ENCODE data around the gene SH2D3A. TPM values are rescaled to one million over a fixed set of nuclear protein-coding genes. Genes with fewer than 3 reads are reported as not detected.

The SH2D3A gene
- total RNA-seq, 1 experiment from 2014 or later: 30.3 TPM

DNA sequence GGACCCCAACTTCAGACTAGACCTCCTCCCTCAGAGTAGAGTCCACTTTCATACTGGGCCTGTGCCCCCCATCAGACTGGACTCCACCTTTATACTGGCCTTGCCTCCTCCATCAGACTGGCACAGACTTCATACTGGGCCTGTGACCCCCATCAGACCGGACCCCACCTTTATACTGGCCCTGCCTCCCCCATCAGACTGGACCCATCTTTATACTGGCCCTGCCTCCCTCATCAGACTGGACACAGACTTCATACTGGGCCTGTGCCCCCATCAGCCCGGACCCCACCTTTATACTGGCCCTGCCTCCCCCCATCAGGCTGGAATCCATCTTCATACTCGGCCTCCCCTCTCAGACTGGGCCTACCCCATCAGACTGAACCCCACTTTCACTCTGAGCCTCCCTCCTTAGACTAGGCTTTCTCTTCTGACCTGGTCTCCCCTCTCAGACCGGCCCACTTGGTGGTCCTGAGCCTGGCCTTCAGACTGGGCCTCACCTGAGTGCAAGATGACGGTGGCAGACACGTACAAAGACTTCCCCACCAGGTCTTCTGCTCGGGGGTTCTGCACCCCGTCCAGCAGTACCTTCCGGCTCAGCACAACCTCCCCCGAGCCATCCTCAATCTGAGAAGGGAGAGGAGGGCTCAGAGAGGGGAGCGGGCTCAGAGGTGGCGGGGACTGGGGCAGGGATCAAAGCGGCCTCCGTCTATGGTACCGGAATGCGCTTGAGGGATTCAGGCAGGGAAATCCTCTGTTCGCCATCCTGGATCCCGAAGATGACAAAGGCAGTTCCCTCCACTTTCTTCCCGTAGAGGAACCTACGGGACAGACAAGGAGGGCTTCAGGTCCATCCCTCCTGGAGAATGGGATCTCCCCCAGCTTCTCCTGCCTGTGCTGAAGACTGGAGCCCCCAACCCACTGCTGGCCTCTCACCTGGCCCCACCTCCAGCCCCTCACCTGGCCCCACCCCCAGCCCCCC, 54.3 kb downstream of the SH2D3A start:
- Mint-ChIP-seq H3K27me3 (ENCODE audit: low read depth) (peaks cover 44% of the 10 kb centered on the region), H3K4me1 (peaks cover 20% of the 10 kb centered on the region), H3K36me3 (no peaks in the 10 kb centered on the region), H3K27ac (no peak overlapping the region), H3K9me3 (peaks cover 8% of the 10 kb centered on the region), H3K4me3 (no peak overlapping the region)
- DNase-seq (ENCODE audit: low spot score) (no peak), ATAC-seq (no peak)
- ChIA-PET CTCF (no interaction called here), POLR2A (no interaction called here)
- TF ChIP-seq JUN (CRISPR knock-in tag; IDR thresholded peaks at IDR 0.05) (no peak), SMAD4 (CRISPR knock-in tag; IDR thresholded peaks at IDR 0.05) (no peak), NFYB (CRISPR knock-in tag; conservative IDR thresholded peaks at IDR 0.05; ENCODE audit: low read depth) (no peak), ESRRA (CRISPR knock-in tag; IDR thresholded peaks at IDR 0.05; ENCODE audit: borderline replicate concordance) (no peak), RELA (CRISPR knock-in tag; IDR thresholded peaks at IDR 0.05; ENCODE audit: borderline replicate concordance) (no peak), ETV6 (CRISPR knock-in tag; IDR thresholded peaks at IDR 0.05) (no peak), SMAD3 (CRISPR knock-in tag; IDR thresholded peaks at IDR 0.05; ENCODE audit: borderline replicate concordance) (no peak), ZNF396 (CRISPR knock-in tag; IDR thresholded peaks at IDR 0.05; ENCODE audit: borderline replicate concordance) (no peak), ATF1 (CRISPR knock-in tag; IDR thresholded peaks at IDR 0.05) (no peak)
- TF ChIP-seq, protein P1, sequence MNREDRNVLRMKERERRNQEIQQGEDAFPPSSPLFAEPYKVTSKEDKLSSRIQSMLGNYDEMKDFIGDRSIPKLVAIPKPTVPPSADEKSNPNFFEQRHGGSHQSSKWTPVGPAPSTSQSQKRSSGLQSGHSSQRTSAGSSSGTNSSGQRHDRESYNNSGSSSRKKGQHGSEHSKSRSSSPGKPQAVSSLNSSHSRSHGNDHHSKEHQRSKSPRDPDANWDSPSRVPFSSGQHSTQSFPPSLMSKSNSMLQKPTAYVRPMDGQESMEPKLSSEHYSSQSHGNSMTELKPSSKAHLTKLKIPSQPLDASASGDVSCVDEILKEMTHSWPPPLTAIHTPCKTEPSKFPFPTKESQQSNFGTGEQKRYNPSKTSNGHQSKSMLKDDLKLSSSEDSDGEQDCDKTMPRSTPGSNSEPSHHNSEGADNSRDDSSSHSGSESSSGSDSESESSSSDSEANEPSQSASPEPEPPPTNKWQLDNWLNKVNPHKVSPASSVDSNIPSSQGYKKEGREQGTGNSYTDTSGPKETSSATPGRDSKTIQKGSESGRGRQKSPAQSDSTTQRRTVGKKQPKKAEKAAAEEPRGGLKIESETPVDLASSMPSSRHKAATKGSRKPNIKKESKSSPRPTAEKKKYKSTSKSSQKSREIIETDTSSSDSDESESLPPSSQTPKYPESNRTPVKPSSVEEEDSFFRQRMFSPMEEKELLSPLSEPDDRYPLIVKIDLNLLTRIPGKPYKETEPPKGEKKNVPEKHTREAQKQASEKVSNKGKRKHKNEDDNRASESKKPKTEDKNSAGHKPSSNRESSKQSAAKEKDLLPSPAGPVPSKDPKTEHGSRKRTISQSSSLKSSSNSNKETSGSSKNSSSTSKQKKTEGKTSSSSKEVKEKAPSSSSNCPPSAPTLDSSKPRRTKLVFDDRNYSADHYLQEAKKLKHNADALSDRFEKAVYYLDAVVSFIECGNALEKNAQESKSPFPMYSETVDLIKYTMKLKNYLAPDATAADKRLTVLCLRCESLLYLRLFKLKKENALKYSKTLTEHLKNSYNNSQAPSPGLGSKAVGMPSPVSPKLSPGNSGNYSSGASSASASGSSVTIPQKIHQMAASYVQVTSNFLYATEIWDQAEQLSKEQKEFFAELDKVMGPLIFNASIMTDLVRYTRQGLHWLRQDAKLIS (CRISPR knock-in tag; IDR thresholded peaks at IDR 0.05; ENCODE audit: borderline replicate concordance): no peak
- TF ChIP-seq, protein P2, sequence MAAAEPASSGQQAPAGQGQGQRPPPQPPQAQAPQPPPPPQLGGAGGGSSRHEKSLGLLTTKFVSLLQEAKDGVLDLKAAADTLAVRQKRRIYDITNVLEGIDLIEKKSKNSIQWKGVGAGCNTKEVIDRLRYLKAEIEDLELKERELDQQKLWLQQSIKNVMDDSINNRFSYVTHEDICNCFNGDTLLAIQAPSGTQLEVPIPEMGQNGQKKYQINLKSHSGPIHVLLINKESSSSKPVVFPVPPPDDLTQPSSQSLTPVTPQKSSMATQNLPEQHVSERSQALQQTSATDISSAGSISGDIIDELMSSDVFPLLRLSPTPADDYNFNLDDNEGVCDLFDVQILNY (CRISPR knock-in tag; IDR thresholded peaks at IDR 0.05): no peak

DNA sequence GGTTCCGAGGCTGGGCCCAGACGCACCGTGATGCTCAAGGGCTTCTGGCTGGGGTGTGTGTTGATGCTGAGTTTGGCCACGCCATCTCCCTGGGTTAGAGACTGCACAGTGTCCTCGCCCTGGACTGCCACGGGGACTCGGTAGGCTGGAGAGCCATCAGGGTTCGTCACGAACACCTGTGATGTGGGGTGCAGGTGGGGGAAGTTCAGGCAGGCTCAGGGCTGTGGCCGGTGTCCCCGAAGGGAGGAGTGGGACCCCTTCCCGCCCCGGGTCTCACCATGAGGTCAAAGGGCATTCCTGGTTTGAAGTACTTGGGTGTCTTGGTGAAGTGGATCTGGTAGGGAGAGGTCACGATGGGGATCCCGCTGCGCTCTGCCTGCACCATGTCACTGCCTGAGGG, 55.0 kb downstream of the SH2D3A start:
- ATAC-seq: no peak
- TF ChIP-seq, protein P3, sequence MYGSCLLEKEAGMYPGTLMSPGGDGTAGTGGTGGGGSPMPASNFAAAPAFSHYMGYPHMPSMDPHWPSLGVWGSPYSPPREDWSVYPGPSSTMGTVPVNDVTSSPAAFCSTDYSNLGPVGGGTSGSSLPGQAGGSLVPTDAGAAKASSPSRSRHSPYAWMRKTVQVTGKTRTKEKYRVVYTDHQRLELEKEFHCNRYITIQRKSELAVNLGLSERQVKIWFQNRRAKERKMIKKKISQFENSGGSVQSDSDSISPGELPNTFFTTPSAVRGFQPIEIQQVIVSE (CRISPR knock-in tag; IDR thresholded peaks at IDR 0.05; ENCODE audit: borderline replicate concordance): no peak
- TF ChIP-seq, protein P4, sequence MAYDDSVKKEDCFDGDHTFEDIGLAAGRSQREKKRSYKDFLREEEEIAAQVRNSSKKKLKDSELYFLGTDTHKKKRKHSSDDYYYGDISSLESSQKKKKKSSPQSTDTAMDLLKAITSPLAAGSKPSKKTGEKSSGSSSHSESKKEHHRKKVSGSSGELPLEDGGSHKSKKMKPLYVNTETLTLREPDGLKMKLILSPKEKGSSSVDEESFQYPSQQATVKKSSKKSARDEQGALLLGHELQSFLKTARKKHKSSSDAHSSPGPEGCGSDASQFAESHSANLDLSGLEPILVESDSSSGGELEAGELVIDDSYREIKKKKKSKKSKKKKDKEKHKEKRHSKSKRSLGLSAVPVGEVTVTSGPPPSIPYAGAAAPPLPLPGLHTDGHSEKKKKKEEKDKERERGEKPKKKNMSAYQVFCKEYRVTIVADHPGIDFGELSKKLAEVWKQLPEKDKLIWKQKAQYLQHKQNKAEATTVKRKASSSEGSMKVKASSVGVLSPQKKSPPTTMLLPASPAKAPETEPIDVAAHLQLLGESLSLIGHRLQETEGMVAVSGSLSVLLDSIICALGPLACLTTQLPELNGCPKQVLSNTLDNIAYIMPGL (CRISPR knock-in tag; IDR thresholded peaks at IDR 0.05): no peak
- TF ChIP-seq ZNF263 (CRISPR knock-in tag; IDR thresholded peaks at IDR 0.05; ENCODE audit: low read depth): no peak
- TF ChIP-seq, protein P5, sequence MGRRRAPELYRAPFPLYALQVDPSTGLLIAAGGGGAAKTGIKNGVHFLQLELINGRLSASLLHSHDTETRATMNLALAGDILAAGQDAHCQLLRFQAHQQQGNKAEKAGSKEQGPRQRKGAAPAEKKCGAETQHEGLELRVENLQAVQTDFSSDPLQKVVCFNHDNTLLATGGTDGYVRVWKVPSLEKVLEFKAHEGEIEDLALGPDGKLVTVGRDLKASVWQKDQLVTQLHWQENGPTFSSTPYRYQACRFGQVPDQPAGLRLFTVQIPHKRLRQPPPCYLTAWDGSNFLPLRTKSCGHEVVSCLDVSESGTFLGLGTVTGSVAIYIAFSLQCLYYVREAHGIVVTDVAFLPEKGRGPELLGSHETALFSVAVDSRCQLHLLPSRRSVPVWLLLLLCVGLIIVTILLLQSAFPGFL (CRISPR knock-in tag; IDR thresholded peaks at IDR 0.05; ENCODE audit: borderline replicate concordance): no peak
- peaks cover 14% of the 10 kb centered on the region for H3K4me1 Mint-ChIP-seq

More for the DNA sequence above, 55.0 kb downstream of the SH2D3A start:
- Mint-ChIP-seq H3K36me3 (no peaks in the 10 kb centered on the region), H3K9me3 (peaks cover 1% of the 10 kb centered on the region), H3K27me3 (ENCODE audit: low read depth) (peaks cover 40% of the 10 kb centered on the region), H3K4me3 (no peak overlapping the region), H3K27ac (no peak overlapping the region)
- ChIA-PET POLR2A (no interaction called here), CTCF (no interaction called here)
- no peak for DNase-seq (ENCODE audit: low spot score)
